ENCODE measurements around the gene MYOG.

DNA sequence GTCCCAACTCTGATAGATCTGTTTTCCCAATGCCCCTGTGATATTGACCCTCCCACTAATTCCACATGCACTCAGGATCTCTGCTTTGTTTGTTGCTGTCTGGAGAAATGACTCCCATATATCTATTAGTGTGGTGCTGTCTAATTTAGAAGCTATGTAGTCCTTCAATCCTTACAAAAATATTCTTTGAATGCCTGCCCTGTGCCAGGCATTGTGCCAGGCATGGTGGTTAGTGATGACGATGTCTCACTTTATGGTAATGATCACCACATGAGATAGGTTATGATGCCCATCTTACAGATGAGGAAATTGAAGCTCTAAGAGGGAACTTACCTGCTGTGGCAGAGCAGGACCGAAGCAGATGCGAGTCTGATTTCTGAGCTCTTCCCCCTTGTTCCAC lies 12.9 kb downstream of the MYOG start:
- TF ChIP-seq POLR2AphosphoS5 (IDR thresholded peaks at IDR 0.05; ENCODE audit: low read depth, low read length) (no peak), POLR2A (IDR thresholded peaks at IDR 0.05; ENCODE audit: low read depth, low read length) (no peak)
